ELF-1 (cell line): Measurements from ENCODE around the gene GAS7.

Source experiments
- DNase-seq: peaks from one replicate; pipeline ENCODE4 v3.0.0-alpha.2; 2016; ENCODE audit warnings: low read depth, low spot score

The GAS7 gene

DNA sequence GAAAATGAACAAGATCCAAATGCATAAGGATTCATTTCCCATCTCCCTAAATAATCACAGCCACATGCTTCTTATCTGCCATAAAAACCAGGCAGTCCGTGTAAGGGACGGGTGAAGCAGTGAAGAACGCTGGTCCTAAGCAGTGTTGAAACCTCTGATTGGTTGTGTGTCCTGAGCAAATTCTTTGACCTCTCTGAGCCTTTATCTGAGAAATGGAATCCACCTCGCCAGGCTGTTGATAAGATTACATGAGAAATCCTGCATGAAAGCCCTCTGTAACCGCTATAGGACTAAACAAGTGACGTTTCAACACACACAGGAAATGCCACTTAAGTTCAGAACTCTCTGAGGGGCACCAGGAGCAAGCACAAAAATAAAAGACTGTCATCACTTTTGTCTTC, 26.8 kb downstream of the GAS7 start:
- peak; percentile 49 for DNase-seq

DNA sequence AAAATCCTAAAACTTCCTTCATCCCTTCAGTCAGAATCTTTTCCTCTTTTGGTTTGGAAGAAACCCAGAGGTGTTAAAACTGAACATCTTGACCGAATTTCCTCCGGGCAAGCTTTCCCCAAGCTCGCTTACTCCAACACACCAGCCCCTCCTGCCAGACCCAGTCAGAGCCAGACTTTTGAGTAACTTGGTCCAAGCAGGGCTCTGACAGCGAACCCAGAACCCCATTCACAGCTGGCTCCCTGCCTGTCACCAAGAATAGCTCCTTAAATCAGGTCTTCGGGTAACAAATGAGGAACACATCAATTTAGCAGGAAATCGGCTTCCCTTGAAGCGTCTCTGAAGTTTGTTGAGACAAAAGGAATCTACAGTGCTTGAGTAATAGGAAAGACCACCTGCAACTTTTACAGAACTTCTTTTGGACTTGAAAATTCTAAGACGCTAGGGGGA, 27.3 kb downstream of the GAS7 start:
- DNase-seq, result no peak

DNA sequence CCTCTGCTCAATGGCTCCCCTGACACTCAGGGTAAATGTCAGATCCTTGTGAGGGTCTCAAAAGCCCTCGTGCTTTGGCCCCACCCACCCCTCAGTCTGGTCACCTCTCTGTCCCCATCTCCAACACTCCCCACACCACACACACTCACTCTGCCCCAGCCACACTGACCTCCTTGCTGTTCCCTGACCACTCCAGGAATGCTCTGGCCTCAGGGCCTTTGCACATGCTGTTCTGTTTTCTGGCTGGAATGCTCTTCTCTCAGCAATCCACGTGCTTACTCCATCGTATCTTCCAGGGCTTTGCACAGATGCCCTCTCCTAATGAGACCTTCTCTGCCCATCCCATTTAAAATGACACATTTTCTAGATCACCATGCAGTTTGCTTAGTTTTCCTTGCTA, 28.2 kb downstream of the GAS7 start:
- no peak for DNase-seq

DNA sequence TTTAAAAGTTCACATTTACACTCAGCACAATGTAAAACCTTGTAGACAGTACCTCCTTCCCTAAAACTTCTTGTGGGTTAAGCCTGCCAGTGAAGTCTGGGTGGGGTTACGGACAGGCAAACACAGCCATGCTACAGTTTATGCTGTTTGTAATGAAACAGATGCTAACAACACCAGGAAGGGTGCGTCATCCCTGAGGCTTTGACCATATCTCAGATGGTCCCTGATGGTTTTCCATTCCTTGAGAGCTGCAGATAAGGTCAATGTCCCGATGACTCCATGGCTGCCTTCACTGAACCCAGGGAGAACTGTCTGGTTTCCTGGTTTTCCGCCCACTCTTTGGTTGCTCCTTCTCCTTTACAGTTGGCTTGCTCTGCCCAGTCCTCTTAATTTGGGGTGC, 29.1 kb downstream of the GAS7 start:
- DNase-seq, result no peak

DNA sequence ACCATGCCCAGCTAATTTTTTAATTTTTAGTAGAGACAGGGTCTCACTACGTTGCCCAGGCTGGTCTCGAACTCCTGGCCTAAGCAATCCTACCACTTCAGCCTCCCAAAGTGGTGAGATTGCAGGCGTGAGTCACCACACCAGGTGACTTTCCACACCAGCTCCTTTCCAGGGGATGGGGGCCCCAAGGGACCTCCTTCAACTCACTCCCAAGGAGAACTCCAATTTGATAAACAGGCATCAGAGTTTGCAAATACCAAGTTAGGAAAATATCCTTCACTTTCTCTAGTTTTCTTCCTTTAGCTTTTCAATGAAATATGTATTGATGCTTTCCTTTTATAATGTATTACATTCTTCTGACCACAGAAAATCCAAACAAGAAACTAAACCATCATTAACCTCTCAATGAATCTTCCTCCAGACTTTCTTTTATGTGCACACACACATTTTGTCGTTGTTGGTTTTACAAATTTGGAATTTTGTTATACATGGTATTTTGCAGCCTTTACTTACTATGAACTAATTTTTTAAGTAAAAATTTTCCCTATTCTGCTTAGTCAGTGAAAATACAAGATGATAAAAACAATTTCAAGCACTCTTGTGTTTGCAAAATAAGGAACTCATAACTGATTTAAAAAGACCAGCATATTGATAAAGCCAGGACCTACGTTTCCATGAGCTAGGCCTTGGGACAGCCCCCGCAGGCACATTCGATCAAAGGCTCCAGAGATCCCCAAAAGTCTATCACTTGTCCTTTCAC, 32.0 kb downstream of the GAS7 start:
- no peak for DNase-seq

DNA sequence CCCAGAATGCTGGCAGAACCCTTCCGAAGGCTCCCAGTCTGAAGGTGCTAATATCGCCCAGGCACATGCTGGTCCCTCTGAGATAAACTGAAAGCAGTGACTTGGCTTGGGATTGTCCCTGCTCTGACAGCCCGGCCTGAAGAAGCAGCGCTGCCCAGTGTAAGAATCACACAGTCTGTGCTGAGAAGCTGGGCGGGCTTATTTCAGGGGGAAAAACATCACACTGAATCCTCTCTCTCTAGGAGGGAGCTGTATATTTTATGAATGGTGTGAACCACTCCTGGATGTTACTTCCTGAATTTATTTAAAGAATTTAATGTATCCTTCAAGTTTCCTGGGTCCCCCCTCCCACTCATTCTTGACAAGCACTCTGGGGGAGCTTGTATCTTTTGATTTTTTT, 36.3 kb downstream of the GAS7 start:
- DNase-seq, result no peak

DNA sequence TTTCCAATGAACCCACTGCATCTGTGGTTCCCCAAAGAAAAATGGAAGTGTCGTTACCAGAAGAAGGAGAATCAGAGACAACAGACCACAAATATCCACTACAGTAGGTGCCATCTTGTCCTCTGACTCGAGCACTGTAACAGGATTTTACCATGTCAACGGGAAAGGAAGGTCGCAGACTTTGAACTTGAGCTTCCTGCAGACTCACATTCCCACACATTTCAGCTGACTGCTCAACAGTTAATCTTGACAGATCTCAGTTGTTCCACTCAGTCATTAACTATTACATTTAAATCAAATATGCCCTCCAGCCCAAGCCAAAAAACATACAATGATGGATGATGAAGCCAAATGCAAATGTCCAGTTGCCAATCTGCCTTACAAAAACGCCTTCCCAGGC, 37.0 kb downstream of the GAS7 start:
- no peak for DNase-seq

DNA sequence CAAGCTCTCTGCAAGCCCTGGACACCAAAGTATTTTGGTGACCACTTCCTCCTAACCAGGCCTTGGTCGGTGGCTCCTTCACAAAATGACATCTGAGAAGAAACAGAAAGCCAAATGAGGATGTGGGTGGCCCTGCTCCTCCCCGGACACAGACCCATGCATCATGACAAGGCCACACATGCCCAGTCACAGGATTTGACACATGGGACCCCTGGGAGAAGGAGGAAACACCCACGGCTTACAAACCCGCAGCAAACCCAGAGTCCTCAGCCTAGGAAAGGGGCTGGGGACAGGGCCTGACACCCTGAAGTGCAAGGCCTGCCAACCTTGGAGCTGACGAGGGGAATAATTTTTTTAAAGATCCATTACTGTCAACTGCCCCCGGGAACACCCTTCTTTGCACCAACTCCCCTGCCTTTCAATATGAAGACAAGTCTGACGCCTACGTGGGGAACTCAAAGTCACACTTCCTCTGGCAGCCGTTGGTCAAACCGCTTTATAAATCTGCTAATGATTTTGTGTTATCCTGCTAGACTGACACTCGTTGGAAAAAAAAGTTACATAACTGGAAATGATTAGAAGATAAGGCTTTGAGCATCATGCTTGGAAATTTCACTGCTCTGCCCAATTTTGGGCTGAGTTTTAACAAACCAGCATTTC, 41.3 kb downstream of the GAS7 start:
- no peak for DNase-seq

DNA sequence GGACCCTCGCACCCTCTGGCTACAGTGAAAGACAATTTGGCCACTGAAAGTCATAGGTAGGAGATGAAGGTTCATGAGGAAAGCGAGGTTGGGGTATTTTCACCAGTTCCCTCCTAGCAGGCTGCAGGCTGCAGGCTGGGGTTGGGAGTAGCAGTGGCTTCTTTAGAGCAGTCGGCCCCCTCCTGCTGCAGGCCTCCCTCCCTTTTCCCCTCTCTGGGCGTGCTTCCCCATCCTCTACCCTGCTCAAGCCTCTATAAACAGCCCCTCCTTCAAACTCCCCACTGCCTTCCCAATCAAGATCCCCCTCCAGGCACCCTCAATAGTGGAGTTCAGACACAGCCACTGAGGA, 41.8 kb downstream of the GAS7 start:
- no peak for DNase-seq

DNA sequence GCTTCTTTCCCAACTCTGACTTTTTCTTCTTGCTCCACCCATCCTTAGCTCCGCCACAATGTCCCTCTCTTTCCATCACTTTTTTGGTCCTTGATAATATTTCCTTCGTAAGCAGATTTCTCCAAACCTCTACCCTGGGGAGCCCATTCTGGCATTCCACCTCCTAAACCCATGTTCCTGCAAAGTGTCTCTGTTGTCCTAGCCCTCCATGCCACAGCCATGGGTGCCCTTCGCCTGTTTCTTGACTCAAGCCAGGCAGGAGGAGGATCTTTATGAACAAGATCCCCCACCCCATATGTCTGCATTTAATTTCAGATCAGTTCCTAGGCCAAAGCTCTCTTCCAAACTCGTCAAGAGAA, 42.4 kb downstream of the GAS7 start:
- DNase-seq, result no peak

DNA sequence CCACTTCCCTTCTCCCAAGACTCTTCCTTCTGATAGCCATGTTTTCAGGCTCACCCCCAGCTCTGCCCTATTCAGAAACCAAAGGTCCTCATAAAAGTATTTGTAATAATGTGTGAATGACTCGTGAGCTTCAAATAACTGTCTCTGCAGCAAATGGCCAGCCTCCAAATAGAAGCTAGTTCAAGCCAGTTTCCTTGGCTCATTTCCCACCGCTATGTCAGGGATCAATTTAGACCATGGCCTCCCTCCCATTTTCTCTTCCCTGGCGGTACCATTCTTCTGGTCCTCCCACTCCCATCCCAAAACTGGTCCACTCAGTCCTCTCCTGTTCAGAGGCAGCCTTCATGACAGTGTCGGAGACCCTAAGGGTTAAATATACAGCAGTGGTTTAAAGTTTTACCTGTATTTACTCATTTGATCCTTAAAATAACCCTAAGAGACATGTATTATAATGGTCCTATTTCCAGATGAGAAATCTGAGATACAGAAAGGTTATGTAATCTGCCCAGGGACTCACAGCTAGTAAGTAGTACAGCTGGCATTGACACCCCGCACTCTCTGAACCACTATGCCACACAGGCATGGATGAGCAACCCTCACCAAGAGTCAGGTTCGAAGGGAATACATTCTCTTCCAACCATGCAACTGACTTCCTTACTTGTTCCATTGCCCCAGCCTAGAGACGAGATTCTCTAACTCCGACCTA, 42.9 kb downstream of the GAS7 start:
- DNase-seq, result no peak

DNA sequence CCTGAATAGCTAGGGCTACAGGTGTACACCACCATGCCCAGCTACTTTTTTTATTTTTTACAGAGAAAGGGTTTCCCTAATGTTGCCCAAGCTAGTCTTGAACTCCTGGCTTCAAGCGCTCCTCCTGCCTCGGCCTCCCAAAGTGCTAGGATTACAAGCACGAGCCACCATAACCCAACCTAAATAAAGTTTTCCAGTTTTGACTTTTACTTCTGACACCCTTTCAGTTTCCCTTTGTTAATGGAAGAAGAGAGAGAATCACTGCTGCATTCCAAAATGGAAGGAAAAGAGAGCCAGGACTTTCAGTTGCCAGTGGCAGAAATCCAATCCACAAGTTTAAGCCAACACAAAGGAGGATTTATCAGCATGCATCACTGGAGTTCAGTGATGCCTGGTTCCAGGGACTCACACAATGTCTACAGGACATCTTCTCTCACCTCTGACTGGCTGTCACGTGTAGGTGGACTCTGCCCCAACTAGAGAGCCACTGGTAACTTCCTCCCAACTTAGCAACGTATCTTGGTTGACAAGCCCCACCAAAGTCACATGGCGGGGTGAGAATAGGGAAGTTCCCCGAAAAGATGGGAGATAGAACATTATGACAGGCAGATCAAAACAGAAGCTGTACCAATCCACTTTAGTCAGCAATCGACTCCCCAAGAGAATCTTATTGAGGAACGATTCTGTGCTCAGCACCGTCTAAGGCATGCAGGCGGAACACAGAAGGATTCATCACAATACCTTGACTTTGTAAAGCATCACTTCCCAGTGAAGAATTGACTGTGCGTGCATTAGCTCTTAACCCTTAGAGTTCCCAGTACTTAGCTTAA, 46.5 kb downstream of the GAS7 start:
- DNase-seq, result no peak

DNA sequence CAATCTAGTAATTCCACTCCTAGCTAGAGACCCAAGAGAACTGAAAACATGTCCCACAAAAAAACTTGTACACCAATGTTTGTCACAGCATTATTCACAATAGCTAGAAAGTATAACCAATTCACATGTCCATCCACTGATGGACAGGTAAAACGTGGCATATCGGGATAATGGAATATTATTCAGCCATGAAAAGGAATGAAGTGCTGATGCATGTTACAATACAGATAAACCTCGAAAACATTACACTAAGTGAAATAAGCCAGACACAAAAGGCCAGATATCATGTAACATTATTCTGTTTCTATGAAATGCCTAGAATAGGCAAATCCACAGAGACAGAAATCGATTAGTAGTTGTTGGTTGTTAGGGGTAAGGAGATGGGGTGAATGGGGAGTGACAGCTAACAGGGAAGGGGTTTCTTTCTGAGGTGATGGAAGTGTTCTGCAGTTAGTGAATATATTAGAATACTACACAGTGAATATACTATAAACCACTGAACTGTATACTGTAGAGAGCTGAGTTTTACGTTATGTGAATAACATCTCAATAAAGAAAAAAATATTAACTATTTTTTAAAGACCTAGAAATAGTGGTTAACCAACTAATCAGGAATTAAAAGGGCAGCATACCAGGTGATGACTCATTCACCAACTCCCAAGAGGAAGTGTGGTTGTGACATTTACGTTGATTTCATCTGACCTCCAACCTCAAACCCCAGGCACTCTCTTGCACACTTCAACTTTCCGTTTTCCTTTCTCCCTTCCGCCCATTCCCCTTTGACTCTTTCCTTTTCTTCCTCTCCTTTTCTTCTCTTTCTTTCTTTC, 48.6 kb downstream of the GAS7 start:
- DNase-seq, result no peak

DNA sequence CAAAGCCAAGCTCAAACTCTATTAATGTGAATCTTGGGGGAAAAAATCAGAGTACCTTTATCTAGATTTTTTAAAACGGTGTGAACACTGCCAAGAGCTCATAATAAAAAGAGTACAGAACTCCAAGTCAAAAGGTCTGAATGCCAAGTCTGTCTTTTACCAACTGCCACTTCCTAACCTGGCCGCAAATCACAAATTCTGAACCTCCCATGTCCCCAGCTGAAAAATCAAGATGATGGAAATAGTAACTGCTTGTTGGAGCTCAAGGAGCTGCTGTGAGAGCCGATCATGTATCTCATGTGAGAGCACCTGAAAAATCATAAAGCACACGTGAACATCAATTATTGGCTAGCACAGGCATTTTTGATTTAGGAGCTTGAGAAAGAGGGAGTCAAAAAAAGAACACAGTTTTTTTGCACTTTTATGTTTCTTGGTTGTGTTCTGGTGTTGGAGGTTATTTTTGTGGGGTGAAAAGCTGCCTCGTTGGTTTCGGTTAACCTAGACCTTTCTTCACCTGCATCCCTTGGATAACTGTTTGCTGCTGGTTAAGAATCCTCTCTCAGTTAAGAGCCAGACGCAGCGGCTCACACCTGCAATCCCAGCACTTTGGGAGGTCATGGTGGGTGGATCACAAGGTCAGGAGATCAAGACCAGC, 50.5 kb downstream of the GAS7 start:
- DNase-seq, result no peak

DNA sequence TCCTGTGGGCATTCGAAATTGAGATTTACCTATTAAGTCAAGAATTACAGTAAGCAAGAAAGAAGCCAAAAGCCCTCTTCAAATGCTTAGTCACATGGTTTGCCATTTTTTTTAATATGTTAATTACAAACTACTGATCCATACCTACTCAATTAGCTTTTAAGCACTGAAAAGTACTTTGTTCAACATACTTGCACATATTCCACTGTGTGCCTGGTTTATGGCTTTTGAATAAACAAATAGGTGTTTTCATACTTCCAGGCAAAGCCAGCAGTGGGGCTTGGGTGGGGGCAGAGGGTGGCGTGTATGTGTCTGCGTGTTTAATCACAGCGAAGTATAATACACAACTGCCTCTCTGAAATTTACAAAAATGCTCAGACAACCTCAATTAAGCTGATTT, 51.4 kb downstream of the GAS7 start:
- no peak for DNase-seq

DNA sequence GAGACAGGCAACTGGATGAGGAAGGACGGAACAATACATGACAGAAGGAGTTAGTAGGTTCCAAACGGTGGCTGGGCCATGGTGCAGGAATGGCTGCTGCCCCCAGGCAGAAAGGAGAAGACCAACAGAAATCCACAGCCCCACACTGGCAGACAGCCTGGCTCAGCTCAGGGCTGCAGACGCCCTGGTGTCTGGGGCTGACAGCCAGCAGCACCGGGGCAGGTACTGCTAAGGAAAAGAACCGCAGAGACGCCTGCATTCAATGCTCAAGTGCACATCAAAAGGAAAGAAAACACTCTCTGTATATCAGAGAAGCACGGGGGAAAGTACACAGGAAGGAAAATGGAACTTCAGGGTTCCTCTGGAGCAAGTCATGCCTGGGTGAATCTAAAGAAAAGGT, 53.4 kb downstream of the GAS7 start:
- peak; percentile 75 for DNase-seq

DNA sequence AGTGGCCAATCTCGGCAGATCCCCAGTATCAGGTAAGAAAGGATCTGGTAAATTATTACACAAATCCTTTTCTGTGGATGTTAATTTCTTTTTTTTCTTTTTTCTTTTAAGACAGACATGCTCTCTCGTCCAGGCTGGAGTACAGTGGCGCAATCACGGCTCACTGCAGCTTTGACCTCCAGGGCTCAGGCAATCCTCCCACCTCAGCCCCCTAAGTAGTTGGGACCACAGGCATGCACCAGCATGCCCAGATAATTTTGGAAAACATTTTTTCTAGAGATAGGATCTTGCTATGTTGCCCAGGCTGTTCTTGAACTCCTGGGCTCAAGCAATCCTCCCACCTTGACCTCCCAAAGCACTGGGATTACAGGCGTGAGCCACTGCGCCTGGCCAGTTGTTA, 54.0 kb downstream of the GAS7 start:
- no peak for DNase-seq

DNA sequence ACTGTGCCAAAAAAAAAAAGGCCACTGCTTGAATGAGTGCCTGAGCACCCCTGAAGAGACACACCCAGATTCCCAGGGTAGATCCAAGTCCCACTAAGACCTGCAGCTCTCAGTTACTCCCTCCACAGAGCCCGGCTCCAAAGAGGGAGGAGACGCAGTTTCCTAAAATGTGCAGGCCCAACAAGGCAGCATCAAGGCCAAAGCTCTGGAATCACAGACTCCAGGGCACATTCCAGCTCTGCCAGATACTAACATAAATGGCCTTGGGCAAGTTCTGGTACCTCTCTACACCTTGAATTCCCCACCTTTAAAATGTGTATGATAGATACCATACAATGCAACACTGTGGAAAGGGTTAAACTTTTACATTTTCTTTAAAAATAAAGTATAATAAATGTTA, 57.0 kb downstream of the GAS7 start:
- DNase-seq, result peak; percentile 63

DNA sequence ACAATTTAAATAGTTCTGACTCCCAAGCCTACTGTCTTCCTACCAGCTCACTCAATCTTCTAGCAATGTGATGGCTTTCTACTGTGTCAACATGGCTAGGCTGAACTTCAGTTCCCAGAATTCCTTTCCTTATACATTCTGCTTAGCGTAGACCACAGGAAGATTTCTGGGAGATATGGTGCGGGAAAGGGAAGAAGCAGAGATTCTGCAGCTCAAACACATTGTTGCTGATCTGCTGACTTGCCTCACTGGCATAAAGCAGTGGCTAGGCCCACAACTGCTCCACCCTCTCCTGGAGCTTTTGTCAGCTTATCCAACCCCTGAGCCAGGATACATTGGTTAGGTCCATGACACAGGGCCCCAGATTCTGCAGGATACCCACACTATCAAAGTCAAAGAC, 58.8 kb downstream of the GAS7 start:
- no peak for DNase-seq

DNA sequence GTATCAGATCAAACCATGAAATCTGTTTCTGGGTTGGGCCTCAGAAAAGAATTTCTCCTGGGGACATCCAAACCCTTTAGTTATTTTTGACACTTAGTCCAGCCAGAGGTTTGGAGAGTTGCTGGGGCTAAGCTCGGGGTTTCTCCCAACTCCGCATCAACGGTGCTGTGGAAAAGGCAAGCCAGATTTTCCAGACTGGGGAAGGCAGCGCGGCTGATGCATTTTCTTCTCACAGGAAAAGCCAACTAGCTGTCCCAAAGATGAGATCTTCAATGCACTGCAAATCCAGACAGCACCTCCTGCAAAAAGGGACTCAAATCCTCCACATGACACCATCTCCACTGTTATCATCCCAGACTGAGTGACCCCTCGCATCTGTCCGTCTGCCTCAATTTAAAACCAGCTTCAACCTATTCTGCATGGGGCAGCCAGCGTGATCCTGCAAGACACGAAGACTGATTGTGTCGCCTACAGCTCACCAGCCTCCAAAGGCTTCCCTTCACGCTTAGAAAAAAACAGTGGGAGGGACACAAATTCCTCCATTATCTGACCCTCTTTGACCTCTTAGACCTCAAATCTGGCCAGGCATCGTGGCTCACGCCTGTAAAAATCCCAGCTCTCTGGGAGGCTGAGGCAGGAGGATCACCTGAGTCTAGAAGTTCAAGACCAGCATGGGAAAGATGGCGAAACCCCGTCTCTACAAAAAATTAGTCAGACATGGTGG, 62.0 kb downstream of the GAS7 start:
- DNase-seq, result peak; percentile 67
